Measurements from ENCODE around the gene OPRL1.

OPRL1 gene

DNA sequence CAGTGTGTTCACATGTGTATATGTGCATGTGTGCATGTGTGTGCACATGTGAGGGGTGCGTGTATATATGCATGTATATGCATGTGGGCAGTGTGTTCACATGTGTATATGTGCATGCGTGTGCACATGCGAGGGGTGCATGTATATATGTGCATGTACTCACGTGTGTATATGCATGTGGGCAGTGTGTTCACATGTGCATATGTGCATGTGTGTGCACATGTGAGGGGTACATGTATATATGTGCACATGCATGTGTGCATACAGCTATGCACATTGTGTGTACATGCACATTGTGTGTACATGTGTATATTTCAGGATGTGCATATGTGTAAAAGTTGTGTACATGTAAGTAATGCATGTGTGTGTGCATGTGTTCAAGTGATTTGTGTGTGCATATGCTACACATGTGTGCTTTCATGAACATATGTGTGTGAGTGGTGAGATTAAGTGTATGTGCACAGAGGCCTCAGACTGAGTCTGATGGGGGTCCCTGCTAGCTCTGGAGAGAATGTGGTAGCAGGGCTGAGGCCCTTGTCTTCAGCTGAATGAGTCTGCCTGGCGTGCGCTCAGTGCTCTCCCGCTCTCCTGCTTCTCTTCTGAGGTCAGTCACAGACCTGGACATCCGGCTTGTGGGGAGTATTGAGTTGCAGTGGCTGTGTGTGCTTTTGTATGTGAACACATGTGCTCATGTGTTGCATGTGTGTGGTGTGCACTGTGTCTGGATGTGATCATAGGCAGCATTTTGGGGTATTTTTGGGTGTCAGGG lies 64.4 kb downstream of the OPRL1 start:
- no peak for DNase-seq (ENCODE audit: low read depth)

DNA sequence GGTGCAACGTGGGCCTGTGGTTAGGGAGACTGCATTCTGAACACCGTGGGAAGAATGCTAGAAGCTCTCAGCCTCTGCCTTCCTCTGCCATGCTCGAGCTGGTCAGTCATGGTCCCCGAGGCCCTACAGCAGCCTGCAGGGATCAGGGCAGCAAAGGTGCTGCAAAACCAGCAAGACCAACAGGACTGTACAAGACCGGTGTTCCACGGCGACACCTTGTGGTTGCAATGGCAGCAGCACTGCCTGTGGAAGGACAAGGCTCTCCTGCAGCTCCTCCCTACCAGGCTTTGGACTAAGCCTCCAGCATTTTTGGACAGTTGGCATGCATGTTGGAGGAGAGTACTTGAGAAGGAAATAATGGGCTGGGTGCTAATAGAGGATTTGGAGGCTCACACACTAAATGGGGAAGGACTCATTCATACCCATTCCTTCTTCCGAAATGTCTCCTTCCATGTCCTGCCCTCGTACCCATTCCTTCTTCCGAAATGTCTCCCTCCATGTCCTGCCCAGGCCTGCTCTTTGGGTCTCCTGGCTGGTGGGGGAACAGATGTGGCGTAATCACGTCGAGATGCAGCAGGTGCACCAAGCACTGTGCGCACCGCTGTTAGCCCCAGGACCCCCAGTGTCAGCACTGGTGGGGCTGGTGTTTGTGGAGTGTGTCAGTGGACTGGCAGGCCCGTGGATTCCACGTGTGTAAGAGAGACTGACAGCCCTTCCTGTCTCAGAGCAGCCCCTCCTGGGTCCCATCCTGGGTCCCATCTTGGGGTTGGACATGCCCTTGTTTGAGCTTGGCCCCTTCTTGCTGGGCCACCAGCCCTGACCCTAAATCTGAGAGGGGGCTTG lies 65.8 kb downstream of the OPRL1 start:
- DNase-seq (ENCODE audit: low read depth): no peak

DNA sequence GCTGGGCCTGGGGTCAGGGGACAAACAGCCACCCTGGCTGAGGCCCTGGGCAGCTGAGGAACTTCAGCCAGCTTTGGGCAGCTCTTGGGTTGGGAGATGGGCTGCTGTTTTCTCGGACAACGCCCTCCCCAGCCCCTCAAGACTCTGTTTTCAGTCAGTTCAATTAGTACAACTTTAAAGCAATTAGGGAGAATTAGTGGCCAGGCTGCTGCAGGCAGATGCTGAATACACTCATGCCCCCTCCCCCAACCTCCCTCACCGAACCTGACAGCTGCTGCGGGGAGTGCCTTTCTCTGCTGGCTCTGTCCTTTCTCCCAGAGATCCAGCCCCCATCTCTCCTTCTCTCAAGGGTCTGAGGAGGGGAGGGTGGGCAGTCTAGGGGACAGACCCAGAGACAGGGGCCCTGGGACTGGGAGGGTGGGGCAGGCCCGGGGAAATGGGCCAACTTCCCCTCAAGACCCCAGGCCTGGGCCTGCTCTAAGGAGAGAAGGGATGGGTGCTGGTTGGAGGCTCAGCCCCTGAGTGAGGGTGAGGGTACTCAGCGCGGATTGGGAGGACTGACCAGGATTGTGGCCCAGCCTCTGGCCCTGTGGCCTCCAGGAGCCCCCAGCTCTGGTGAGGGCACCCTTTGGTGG lies 66.5 kb downstream of the OPRL1 start:
- DNase-seq (ENCODE audit: low read depth): no peak

DNA sequence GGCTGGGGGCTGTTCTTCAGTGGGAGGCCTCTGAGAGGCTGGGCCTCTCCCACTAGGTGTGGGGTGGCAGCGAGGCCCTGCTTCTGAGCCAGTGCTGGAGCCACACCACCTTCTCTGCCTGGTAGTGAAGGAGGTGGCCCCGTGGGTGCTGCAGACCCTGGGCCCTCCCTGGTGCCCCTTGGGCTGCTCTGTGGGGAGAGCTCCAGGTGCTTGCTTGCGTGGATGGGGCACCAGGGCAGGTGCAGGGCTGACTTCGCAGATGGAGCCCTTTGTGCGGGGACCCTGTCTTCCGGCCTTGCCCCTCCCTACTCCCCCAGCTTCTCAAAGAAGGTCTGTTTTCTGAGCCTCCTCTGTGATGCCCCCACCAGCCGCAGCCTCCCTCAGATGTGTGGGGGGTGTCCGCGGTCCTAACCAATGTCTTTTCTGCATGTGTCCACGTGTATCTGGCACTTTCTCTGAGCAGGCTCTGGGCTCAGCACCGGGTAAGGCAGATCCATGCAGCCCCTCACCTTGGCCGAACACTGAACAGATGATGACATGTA lies 67.1 kb downstream of the OPRL1 start:
- no peak for DNase-seq (ENCODE audit: low read depth)

DNA sequence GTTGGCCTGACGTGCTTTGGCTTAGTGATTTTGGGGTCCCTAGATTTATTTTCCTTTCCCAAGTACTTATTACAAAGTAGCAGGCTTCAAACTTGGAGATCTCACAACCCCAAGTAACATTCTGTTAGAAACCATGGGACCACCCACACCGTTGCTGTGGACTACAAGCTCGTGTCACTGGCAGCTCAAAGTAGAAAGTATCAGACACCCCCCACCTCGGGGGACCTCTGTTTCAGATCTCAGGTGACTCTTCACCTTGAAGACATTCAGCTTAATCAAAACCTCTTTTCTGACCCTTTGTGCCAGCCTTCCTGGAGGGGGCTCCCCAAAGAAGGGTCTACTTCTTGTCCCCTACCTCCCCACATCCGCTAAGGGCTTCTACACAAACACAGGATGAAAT lies 68.7 kb downstream of the OPRL1 start:
- no peak for DNase-seq (ENCODE audit: low read depth)

DNA sequence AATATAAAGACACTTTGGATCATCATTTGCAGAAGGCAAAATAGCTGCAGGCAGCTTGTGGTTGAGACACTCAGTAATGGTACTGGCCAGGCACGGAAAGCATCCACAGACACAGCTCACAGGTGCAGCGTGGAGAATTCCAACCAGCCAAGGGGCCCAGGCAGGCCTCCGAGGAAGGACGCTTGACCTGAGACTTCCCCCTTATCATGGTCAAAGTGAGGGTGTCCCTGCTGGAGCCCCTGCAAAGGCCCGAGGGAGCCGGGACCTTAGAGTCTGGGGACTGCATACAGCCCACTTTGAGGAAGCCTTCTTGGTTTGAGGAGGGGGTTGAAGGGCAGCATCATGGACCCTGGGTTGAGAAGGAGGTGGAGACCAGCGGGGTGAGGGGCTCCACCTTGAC lies 69.3 kb downstream of the OPRL1 start:
- DNase-seq (ENCODE audit: low read depth): no peak

GRCh38 chr20:64149809-64150560 lies 70.1 kb downstream of the OPRL1 start:
- DNase-seq (ENCODE audit: low read depth): no peak

Data from stimulated activated CD8-positive, alpha-beta memory T cell treated with anti-CD3 and anti-CD28 coated beads, Interleukin-12 subunit alpha, Interleukin-12 subunit beta, amount 100 ng/mL, for 1 hour (primary cell).